ENCODE results near the gene CLDN14. TPM values are rescaled to one million over a fixed set of nuclear protein-coding genes. Genes with fewer than 3 reads are reported as not detected.
"Not testable (repeated sequence)": the region's sequence is repeated elsewhere in the genome, so short reads cannot be mapped to it uniquely, and the experiment has no call there.

The CLDN14 gene
- total RNA-seq, 1 experiment from 2014 or later, result not detected

DNA sequence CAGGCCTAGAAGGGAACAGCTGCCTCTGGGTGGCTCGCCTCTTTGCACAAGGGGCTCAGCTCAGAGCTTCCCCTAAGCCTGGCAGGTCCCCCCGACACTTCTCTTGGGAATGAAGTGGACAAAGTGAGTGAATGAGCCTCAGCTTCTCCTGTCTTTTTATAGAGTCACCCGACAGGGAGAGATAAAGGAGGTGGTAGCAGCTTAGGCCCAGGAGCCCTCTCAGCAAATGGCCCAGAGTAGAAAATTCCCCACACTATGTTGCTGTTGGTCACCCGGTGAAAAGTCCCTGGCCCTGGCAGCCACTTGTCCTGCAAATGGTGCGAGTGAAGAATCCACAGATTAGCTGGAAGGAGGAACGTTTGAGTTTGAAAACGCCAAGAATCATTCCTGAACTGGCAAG is 2.4 kb downstream of the CLDN14 start:
- no peaks in the 10 kb centered on the region for H3K9me3 ChIP-seq (ENCODE audit: control insufficient read depth, insufficient read depth, low read depth, low read length)
- H3K27ac ChIP-seq (ENCODE audit: low read length), result no peak overlapping the region
- no peak overlapping the region for H3K4me3 ChIP-seq (ENCODE audit: low read depth in 2 of 2, low read length in 2 of 2)
- H3K4me1 ChIP-seq (ENCODE audit: control insufficient read depth, insufficient read depth, low read length), result peaks cover 5% of the 10 kb centered on the region
- BruUV-seq (replicated peaks), result no TSS peak
- POLR2A ChIA-PET, result no interaction called here
- H3K27me3 ChIP-seq (ENCODE audit: control insufficient read depth, insufficient read depth, low read length), result no peaks in the 10 kb centered on the region
- TF ChIP-seq, protein P1, sequence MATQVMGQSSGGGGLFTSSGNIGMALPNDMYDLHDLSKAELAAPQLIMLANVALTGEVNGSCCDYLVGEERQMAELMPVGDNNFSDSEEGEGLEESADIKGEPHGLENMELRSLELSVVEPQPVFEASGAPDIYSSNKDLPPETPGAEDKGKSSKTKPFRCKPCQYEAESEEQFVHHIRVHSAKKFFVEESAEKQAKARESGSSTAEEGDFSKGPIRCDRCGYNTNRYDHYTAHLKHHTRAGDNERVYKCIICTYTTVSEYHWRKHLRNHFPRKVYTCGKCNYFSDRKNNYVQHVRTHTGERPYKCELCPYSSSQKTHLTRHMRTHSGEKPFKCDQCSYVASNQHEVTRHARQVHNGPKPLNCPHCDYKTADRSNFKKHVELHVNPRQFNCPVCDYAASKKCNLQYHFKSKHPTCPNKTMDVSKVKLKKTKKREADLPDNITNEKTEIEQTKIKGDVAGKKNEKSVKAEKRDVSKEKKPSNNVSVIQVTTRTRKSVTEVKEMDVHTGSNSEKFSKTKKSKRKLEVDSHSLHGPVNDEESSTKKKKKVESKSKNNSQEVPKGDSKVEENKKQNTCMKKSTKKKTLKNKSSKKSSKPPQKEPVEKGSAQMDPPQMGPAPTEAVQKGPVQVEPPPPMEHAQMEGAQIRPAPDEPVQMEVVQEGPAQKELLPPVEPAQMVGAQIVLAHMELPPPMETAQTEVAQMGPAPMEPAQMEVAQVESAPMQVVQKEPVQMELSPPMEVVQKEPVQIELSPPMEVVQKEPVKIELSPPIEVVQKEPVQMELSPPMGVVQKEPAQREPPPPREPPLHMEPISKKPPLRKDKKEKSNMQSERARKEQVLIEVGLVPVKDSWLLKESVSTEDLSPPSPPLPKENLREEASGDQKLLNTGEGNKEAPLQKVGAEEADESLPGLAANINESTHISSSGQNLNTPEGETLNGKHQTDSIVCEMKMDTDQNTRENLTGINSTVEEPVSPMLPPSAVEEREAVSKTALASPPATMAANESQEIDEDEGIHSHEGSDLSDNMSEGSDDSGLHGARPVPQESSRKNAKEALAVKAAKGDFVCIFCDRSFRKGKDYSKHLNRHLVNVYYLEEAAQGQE (IDR thresholded peaks at IDR 0.05; ENCODE audit: insufficient read depth in 1 of 2, low read depth in 2 of 2, low read length in 1 of 2), result no peak
- intact Hi-C loops (cut with micrococcal nuclease; ENCODE audit: unreplicated experiment), result no loop called here
- in situ Hi-C loops (cut with HindIII; ENCODE audit: low pct_unique_long_range_greater_than_20kb, low sequenced_read_pairs), result no loop called here
- DNase-seq (ENCODE audit: low read depth, low spot score) (no peak), ATAC-seq (no peak)
- no peaks in the 10 kb centered on the region for H3K36me3 ChIP-seq (ENCODE audit: control insufficient read depth, insufficient read depth, low read length)
- CTCF ChIA-PET, result no interaction called here

DNA sequence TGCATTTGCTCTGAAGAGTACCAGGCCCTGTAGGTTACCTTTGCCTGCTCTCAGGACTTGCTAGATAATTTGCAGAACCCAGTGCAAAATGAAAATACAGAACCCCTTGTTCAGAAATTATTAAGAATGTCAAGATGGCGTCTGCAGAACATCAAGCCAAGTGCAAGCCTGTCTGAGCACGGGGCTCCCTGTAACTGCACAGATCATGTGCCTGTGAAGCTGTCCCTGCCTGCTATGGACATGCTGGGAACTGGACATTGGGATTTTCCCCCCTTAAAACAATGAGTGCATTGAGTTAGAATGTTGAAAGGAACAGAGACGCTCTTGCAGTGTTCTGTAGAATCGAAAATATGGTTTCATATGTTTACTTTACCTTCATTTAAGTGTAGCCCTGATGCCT is 2.9 kb downstream of the CLDN14 start:
- no TSS peak for BruUV-seq (replicated peaks)

DNA sequence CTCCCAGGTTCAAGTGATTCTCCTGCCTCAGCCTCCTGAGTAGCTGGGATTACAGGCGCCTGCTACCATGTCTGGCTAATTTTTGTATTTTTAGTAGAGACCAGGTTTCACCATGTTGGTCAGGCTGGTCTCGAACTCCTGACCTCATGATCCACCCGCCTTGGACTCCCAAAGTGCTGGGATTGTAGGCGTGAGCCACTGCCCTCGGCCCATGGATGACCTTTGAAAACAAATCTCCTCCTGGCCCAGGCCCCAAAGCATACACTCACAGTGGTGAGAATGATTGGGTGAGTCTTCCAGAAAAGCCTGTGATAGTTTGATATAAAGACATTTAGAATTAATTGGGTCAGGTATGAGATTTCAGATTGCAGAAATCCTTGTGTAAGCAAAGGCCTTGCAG is 3.4 kb downstream of the CLDN14 start:
- BruUV-seq (replicated peaks); H3K36me3 ChIP-seq (ENCODE audit: control insufficient read depth, insufficient read depth, low read length); in situ Hi-C loops (cut with HindIII; ENCODE audit: low pct_unique_long_range_greater_than_20kb, low sequenced_read_pairs); H3K4me1 ChIP-seq (ENCODE audit: control insufficient read depth, insufficient read depth, low read length); ATAC-seq; H3K27ac ChIP-seq (ENCODE audit: low read length); intact Hi-C loops (cut with micrococcal nuclease; ENCODE audit: unreplicated experiment); CTCF ChIA-PET; H3K27me3 ChIP-seq (ENCODE audit: control insufficient read depth, insufficient read depth, low read length); DNase-seq (ENCODE audit: low read depth, low spot score); H3K9me3 ChIP-seq (ENCODE audit: control insufficient read depth, insufficient read depth, low read depth, low read length); POLR2A ChIA-PET; H3K4me3 ChIP-seq (ENCODE audit: low read depth in 2 of 2, low read length in 2 of 2): not testable (repeated sequence)

More for the DNA sequence above, 2.9 kb downstream of the CLDN14 start:
- in situ Hi-C loops (cut with HindIII; ENCODE audit: low pct_unique_long_range_greater_than_20kb, low sequenced_read_pairs) (no loop called here), intact Hi-C loops (cut with micrococcal nuclease; ENCODE audit: unreplicated experiment) (no loop called here)
- ATAC-seq, result no peak; the same call in 1 of the 2 replicates
- H3K36me3 ChIP-seq (ENCODE audit: control insufficient read depth, insufficient read depth, low read length), result no peaks in the 10 kb centered on the region
- H3K27ac ChIP-seq (ENCODE audit: low read length), result no peak overlapping the region
- no peak for DNase-seq (ENCODE audit: low read depth, low spot score)
- H3K4me1 ChIP-seq (ENCODE audit: control insufficient read depth, insufficient read depth, low read length), result peaks cover 5% of the 10 kb centered on the region
- no peaks in the 10 kb centered on the region for H3K9me3 ChIP-seq (ENCODE audit: control insufficient read depth, insufficient read depth, low read depth, low read length)
- CTCF ChIA-PET, result no interaction called here
- no peaks in the 10 kb centered on the region for H3K27me3 ChIP-seq (ENCODE audit: control insufficient read depth, insufficient read depth, low read length)
- TF ChIP-seq, protein P2, sequence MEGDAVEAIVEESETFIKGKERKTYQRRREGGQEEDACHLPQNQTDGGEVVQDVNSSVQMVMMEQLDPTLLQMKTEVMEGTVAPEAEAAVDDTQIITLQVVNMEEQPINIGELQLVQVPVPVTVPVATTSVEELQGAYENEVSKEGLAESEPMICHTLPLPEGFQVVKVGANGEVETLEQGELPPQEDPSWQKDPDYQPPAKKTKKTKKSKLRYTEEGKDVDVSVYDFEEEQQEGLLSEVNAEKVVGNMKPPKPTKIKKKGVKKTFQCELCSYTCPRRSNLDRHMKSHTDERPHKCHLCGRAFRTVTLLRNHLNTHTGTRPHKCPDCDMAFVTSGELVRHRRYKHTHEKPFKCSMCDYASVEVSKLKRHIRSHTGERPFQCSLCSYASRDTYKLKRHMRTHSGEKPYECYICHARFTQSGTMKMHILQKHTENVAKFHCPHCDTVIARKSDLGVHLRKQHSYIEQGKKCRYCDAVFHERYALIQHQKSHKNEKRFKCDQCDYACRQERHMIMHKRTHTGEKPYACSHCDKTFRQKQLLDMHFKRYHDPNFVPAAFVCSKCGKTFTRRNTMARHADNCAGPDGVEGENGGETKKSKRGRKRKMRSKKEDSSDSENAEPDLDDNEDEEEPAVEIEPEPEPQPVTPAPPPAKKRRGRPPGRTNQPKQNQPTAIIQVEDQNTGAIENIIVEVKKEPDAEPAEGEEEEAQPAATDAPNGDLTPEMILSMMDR (IDR thresholded peaks at IDR 0.05), result no peak
- TF ChIP-seq TCF7L2 (IDR thresholded peaks at IDR 0.05; ENCODE audit: low read depth, low read length), result no peak
- TF ChIP-seq, protein P1 (IDR thresholded peaks at IDR 0.05; ENCODE audit: insufficient read depth in 1 of 2, low read depth in 2 of 2, low read length in 1 of 2), result no peak
- no peak for TF ChIP-seq POLR2AphosphoS5 (IDR thresholded peaks at IDR 0.05; ENCODE audit: low read depth, low read length)
- TF ChIP-seq SIN3A (IDR thresholded peaks at IDR 0.05; ENCODE audit: borderline replicate concordance, insufficient read depth, low read depth, low read length), result no peak
- POLR2A ChIA-PET, result no interaction called here
- H3K4me3 ChIP-seq (ENCODE audit: low read depth in 2 of 2, low read length in 2 of 2), result no peak overlapping the region
